Measurements from ENCODE around the gene TCEAL7. TPM values are rescaled to one million over a fixed set of nuclear protein-coding genes. Genes with fewer than 3 reads are reported as not detected.

Gene TCEAL7
- total and polyA plus RNA-seq, 4 donors: 45.2 to 155 (median 130) TPM

DNA sequence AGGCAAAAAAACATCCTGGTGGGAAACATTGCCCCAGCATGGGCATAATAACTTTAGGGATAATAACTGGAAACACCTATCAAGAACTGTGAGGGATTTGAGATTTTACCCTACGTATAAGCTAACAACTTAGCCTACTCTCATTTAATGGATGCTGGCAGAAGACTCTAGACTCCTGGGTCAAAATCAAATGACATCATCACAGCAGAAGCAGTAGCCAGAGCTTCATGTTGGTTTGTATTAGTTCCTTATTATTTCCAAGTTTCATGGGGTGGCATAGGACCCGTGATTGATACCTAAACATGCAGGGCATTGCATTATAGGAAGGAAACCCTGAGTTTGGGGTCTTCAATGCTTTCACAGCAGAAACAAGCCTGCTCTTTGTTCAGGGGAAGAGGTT is 30.9 kb downstream of the TCEAL7 start:
- Histone ChIP-seq H3K27me3 (ENCODE audit: control insufficient read depth, insufficient read depth, low read length) (peaks cover 2% of the 10 kb centered on the region), H3K27ac (ENCODE audit: low read depth, low read length) (no peak overlapping the region), H3K9me3 (ENCODE audit: control insufficient read depth, insufficient read depth, low read length) (no peaks in the 10 kb centered on the region), H3K4me3 (ENCODE audit: low read depth, low read length) (no peak overlapping the region), H3K4me1 (ENCODE audit: control insufficient read depth, insufficient read depth, low read length) (no peaks in the 10 kb centered on the region), H3K36me3 (ENCODE audit: control insufficient read depth, insufficient read depth, low read length) (no peaks in the 10 kb centered on the region)
- DNase-seq (ENCODE audit: low read depth in 4 of 6, low spot score in 6 of 6): no peak
- WGBS (ENCODE audit: insufficient coverage): no CpG with 5 or more reads among the region's 2 CpGs

DNA sequence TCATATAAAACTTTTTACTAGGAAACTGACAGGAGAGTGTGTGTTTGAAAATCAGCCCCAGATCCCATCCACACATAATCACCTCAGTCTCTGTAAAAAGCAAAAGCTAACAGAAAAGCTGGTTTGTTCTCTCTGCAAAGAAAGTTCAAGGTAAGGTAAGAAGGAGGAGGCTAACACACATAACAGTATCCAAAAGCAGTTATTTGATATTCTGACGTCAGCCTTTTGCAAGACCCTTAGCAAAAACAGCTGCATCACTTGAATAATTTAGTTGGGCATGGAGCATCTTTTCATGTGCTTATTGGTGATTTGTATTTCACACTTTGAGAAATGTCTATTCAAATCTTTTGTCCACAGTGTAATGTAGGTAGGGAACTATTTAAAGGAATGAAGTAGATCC is 31.8 kb downstream of the TCEAL7 start:
- no peak for DNase-seq (ENCODE audit: low read depth in 4 of 6, low spot score in 6 of 6)
- no CpG with 5 or more reads among the region's 1 CpG for WGBS (ENCODE audit: insufficient coverage)
- Histone ChIP-seq H3K9me3 (ENCODE audit: control insufficient read depth, insufficient read depth, low read length) (peaks cover 2% of the 10 kb centered on the region), H3K4me1 (ENCODE audit: control insufficient read depth, insufficient read depth, low read length) (no peaks in the 10 kb centered on the region), H3K27ac (ENCODE audit: low read depth, low read length) (no peak overlapping the region), H3K36me3 (ENCODE audit: control insufficient read depth, insufficient read depth, low read length) (no peaks in the 10 kb centered on the region), H3K4me3 (ENCODE audit: low read depth, low read length) (no peak overlapping the region), H3K27me3 (ENCODE audit: control insufficient read depth, insufficient read depth, low read length) (peaks cover 2% of the 10 kb centered on the region)

DNA sequence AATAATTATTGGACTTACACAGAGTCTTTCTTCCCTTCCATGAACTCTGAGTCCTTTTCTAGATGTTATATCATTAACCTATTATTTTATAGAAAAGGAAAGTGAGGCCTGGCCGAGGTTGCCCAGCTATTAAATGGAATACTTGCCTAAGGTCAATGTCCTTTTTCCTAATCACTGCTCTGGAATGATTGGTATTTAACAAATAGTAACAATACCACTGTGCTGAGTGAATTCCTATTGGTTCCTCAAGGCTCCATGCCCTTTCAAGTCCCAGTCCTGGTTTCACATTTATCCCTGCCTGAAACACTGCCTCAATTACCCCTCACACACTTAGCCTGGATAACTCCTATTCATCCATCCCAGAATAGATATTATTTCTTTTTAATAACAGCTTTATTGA is 32.4 kb downstream of the TCEAL7 start:
- no peak for DNase-seq (ENCODE audit: low read depth in 4 of 6, low spot score in 6 of 6)
- H3K4me1 ChIP-seq (ENCODE audit: control insufficient read depth, insufficient read depth, low read length): no peaks in the 10 kb centered on the region
- no peaks in the 10 kb centered on the region for H3K36me3 ChIP-seq (ENCODE audit: control insufficient read depth, insufficient read depth, low read length)
- peaks cover 2% of the 10 kb centered on the region for H3K27me3 ChIP-seq (ENCODE audit: control insufficient read depth, insufficient read depth, low read length)
- no peak overlapping the region for H3K27ac ChIP-seq (ENCODE audit: low read depth, low read length)
- peaks cover 2% of the 10 kb centered on the region for H3K9me3 ChIP-seq (ENCODE audit: control insufficient read depth, insufficient read depth, low read length)
- no peak overlapping the region for H3K4me3 ChIP-seq (ENCODE audit: low read depth, low read length)
- WGBS (ENCODE audit: insufficient coverage): no CpG with 5 or more reads among the region's 1 CpG

DNA sequence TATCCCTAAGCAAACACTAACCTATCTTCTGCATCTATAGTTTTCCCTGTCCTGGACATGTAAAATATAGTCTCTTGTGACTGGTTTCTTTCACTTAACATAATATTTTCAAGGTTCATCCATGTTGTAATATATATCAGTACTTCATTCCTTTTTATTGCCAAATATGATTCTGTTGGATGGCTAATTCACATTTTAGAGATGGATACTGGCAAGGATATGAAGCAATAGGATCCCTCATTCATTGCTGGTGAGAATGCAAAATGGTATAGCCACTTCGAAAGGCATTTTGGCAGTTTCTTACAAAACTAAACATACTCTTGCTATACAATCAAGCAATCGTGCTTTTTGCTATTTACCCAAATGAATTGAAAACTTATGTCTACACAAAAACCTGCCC is 33.0 kb downstream of the TCEAL7 start:
- H3K36me3 ChIP-seq (ENCODE audit: control insufficient read depth, insufficient read depth, low read length): no peaks in the 10 kb centered on the region
- no peak for DNase-seq (ENCODE audit: low read depth in 4 of 6, low spot score in 6 of 6)
- WGBS (ENCODE audit: insufficient coverage): no CpG with 5 or more reads among the region's 2 CpGs
- peaks cover 4% of the 10 kb centered on the region for H3K27me3 ChIP-seq (ENCODE audit: control insufficient read depth, insufficient read depth, low read length)
- H3K4me3 ChIP-seq (ENCODE audit: low read depth, low read length): no peak overlapping the region
- peaks cover 2% of the 10 kb centered on the region for H3K9me3 ChIP-seq (ENCODE audit: control insufficient read depth, insufficient read depth, low read length)
- no peak overlapping the region for H3K27ac ChIP-seq (ENCODE audit: low read depth, low read length)
- H3K4me1 ChIP-seq (ENCODE audit: control insufficient read depth, insufficient read depth, low read length): no peaks in the 10 kb centered on the region

DNA sequence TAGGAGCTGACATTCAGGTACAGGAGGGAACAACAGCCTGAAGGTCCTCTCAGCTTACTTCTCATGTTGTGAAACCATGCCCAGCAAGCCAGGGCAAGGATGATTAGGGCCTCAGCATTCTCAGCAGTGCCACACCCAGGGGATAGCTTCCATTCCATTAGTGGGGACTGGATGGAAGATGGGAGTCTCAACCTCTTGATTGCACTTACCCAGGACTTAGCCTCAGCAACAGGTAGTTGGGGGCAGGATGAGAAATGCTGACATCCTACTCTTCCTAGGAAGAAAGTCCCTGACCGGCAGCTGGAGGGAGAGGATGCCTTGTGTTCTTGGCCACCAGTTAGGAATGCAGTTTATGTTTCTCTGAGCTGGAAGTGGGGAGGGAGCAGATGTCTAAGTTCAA is 37.5 kb downstream of the TCEAL7 start:
- DNase-seq (ENCODE audit: low read depth in 4 of 6, low spot score in 6 of 6): no peak
- Histone ChIP-seq H3K4me3 (ENCODE audit: low read depth, low read length) (no peak overlapping the region), H3K27me3 (ENCODE audit: control insufficient read depth, insufficient read depth, low read length) (peaks cover 5% of the 10 kb centered on the region), H3K36me3 (ENCODE audit: control insufficient read depth, insufficient read depth, low read length) (no peaks in the 10 kb centered on the region), H3K9me3 (ENCODE audit: control insufficient read depth, insufficient read depth, low read length) (peaks cover 2% of the 10 kb centered on the region), H3K4me1 (ENCODE audit: control insufficient read depth, insufficient read depth, low read length) (no peaks in the 10 kb centered on the region), H3K27ac (ENCODE audit: low read depth, low read length) (no peak overlapping the region)
- WGBS (ENCODE audit: insufficient coverage): no CpG with 5 or more reads among the region's 1 CpG

DNA sequence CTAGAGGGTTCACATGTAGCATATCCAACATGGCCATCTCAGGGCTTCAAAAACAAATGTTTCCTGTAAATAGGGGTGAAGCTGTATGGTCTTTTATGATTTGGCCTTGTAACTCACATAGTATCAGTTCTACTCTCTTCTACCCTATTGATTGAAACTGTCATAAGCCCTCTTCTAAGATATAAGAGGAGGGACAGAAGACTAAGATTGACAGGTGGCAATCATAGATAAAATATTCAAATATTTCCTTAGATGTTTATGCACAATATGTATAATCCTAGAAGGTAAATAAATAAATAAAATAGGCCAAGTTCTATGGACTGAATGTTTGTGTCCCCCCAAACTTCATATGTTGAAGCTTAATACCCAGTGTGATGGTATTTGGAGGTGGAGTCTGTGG is 39.4 kb downstream of the TCEAL7 start:
- no peak overlapping the region for H3K4me3 ChIP-seq (ENCODE audit: low read depth, low read length)
- no peaks in the 10 kb centered on the region for H3K4me1 ChIP-seq (ENCODE audit: control insufficient read depth, insufficient read depth, low read length)
- DNase-seq (ENCODE audit: low read depth in 4 of 6, low spot score in 6 of 6): no peak
- H3K36me3 ChIP-seq (ENCODE audit: control insufficient read depth, insufficient read depth, low read length): no peaks in the 10 kb centered on the region
- H3K27me3 ChIP-seq (ENCODE audit: control insufficient read depth, insufficient read depth, low read length): peaks cover 4% of the 10 kb centered on the region
- H3K9me3 ChIP-seq (ENCODE audit: control insufficient read depth, insufficient read depth, low read length): peaks cover 2% of the 10 kb centered on the region
- no peak overlapping the region for H3K27ac ChIP-seq (ENCODE audit: low read depth, low read length)

DNA sequence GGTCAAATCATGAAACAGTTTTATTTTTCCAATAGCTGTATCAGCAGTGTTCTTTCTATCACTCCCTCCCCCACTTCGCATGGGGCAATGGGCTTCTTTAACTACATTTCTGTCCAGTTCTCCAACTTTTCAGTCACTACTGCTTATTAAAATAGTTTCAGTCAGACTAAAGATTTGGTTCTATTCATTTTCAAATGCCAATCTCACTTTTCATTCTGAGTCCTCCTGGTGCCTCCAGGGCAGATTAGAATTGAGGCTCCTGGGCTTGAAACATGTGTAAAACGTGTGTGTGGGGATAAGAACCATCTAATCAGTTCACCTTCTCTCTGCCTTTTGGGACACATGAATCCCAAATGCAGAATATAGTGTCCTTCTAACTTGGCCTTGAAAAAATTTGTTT is 42.8 kb downstream of the TCEAL7 start:
- H3K4me3 ChIP-seq (ENCODE audit: low read depth, low read length): no peak overlapping the region
- no peaks in the 10 kb centered on the region for H3K36me3 ChIP-seq (ENCODE audit: control insufficient read depth, insufficient read depth, low read length)
- peaks cover 4% of the 10 kb centered on the region for H3K4me1 ChIP-seq (ENCODE audit: control insufficient read depth, insufficient read depth, low read length)
- no peak overlapping the region for H3K27ac ChIP-seq (ENCODE audit: low read depth, low read length)
- DNase-seq (ENCODE audit: low read depth in 4 of 6, low spot score in 6 of 6): no peak
- H3K9me3 ChIP-seq (ENCODE audit: control insufficient read depth, insufficient read depth, low read length): no peaks in the 10 kb centered on the region
- peaks cover 6% of the 10 kb centered on the region for H3K27me3 ChIP-seq (ENCODE audit: control insufficient read depth, insufficient read depth, low read length)
- 57% methylated on average over 1 of the region's 2 CpGs for WGBS (ENCODE audit: insufficient coverage)

DNA sequence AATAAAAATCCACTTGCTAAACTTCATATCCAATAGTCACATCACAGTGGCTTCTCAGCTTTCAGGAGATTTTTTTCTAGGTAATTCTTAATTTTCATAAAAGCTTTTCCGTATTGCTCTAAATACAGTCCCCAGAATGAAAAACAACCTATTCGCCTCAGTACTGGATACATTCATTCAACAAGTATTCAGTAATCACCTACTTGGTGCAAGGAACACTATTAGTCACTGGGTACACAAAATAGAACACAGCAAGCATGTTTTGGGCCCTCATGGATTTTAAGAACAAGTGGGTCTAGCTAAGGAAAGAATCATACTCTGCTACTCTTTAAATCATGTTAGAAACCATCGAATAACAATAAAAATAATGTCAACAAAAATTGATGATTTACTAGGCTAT is 43.5 kb downstream of the TCEAL7 start:
- peaks cover 5% of the 10 kb centered on the region for H3K27me3 ChIP-seq (ENCODE audit: control insufficient read depth, insufficient read depth, low read length)

DNA sequence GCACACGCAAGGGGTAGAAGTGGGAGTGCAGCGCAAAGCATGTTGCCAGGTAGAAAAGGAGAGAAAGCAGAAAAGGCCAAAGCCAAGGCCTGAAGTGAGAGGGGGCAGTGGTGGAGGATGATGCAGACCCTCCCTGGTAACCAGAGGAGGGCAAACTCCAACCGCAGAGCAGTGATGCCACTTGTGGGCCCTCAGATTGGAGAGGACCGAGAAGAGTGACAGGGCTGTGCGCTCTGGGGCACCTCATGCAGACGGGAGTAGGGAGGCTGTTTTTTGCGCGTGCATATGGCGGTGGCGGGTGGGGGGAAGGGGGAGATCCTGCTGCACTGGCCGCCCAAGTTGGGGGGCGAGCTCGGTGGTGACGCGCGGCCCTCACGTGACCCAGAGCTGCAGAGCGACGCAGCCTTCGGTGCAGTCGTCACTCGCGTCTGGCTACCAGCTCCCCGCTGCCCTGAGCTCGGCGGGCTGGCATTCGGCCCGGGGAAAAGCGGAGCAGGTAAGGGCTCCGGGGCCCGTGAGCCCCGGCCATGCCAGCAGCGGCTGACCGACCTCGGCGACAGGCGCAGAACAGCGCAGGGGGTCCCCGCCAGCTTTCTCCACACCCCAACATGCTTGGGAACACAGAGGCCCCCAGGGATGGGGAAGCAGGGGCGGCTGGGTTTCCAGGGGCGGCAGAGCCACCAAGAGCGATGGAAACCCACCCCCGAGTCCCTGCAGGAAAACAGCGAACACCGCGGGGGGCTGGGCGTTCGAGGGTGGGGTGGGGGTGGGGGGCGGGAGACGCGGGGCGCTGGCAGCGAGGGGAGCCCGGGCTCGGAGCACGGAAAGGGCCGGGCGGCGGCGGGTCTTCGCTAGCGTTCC is 46.3 kb downstream of the TCEAL7 start, which contains the start of gene BEX3:
BEX3 (plus strand) TSS at position 421 of the 861 bp plus-strand sequence. CDS start 984 bp downstream, outside the sequence.
- H3K27ac ChIP-seq (ENCODE audit: low read depth, low read length): peak within 1 kb of the TSS; percentile 93
- peaks cover 4% of the 10 kb centered on the region for H3K4me1 ChIP-seq (ENCODE audit: control insufficient read depth, insufficient read depth, low read length)
- no peaks in the 10 kb centered on the region for H3K9me3 ChIP-seq (ENCODE audit: control insufficient read depth, insufficient read depth, low read length)
- 18% methylated on average over 39 of the region's 62 CpGs for WGBS (ENCODE audit: insufficient coverage)
- H3K4me3 ChIP-seq (ENCODE audit: low read depth, low read length): peak within 1 kb of the TSS; percentile 73
- no peaks in the 10 kb centered on the region for H3K36me3 ChIP-seq (ENCODE audit: control insufficient read depth, insufficient read depth, low read length)
- peaks cover 3% of the 10 kb centered on the region for H3K27me3 ChIP-seq (ENCODE audit: control insufficient read depth, insufficient read depth, low read length)
- peak; percentile 38 to 94 (median 64) for DNase-seq (ENCODE audit: low read depth in 4 of 6, low spot score in 6 of 6)

More for the DNA sequence above, 43.5 kb downstream of the TCEAL7 start:
- Histone ChIP-seq H3K4me1 (ENCODE audit: control insufficient read depth, insufficient read depth, low read length) (peaks cover 4% of the 10 kb centered on the region), H3K9me3 (ENCODE audit: control insufficient read depth, insufficient read depth, low read length) (no peaks in the 10 kb centered on the region), H3K36me3 (ENCODE audit: control insufficient read depth, insufficient read depth, low read length) (no peaks in the 10 kb centered on the region), H3K27ac (ENCODE audit: low read depth, low read length) (no peak overlapping the region), H3K4me3 (ENCODE audit: low read depth, low read length) (no peak overlapping the region)
- no peak for DNase-seq (ENCODE audit: low read depth in 4 of 6, low spot score in 6 of 6)
- WGBS (ENCODE audit: insufficient coverage): no CpG with 5 or more reads among the region's 3 CpGs

DNA sequence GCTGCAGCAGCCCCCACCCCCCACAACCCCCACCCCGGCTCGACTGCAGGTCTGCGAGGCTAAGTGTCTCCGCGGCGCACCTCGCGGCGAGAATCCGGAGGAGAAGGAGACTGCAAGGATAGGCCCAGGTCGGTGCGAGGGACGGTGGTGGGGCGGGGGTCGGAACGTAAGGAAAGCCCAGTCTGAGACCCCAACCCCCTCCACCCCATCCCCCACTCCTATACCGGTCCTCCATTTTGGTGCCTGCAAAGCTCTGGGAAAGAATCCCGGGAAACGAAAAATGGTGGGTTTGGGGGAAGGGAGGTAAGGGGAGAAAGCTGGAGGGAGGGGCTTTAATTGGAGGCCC is 46.9 kb downstream of the TCEAL7 start:
- H3K27ac ChIP-seq (ENCODE audit: low read depth, low read length): peak overlapping the region; percentile 93
- peaks cover 4% of the 10 kb centered on the region for H3K4me1 ChIP-seq (ENCODE audit: control insufficient read depth, insufficient read depth, low read length)
- WGBS (ENCODE audit: insufficient coverage): no CpG with 5 or more reads among the region's 19 CpGs
- peak overlapping the region; percentile 73 for H3K4me3 ChIP-seq (ENCODE audit: low read depth, low read length)
- H3K9me3 ChIP-seq (ENCODE audit: control insufficient read depth, insufficient read depth, low read length): no peaks in the 10 kb centered on the region
- DNase-seq (ENCODE audit: low read depth in 4 of 6, low spot score in 6 of 6): peak in 3 of 6 donors; percentile 44 to 88 (median 86)
- H3K36me3 ChIP-seq (ENCODE audit: control insufficient read depth, insufficient read depth, low read length): no peaks in the 10 kb centered on the region
- peaks cover 3% of the 10 kb centered on the region for H3K27me3 ChIP-seq (ENCODE audit: control insufficient read depth, insufficient read depth, low read length)
